WTC11 (cell line): ENCODE data around the gene ETF1. TPM values are rescaled to one million over a fixed set of nuclear protein-coding genes. Genes with fewer than 3 reads are reported as not detected.
A peak's percentile ranks its signal among the peaks of the same experiment; 100 is the strongest.

Source experiments
- ATAC-seq: fragments of 200-7000 bp; cut with Tn5 transposase; 2 replicates; pipeline ENCODE4 v1.10.0; 2021; ENCODE audit warnings: mild to moderate bottlenecking, moderate library complexity
- CTCF ChIA-PET: fragments of 300-600 bp; sonication (Branson Sonifier 250); formaldehyde crosslinking; loops from one replicate; lab custom pipeline; 2021; ENCODE audit warnings: antibody characterized with exemption; lab: Charles Lee
- POLR2A ChIA-PET: fragments of 350-600 bp; sonication (Branson Sonifier 250); formaldehyde crosslinking; loops from one replicate; lab custom pipeline; 2021; ENCODE audit warnings: antibody characterized with exemption; lab: Charles Lee
- DNase-seq: peaks from one replicate; pipeline ENCODE4 v3.0.0; 2021; ENCODE audit warnings: low spot score
- H3K27ac Mint-ChIP-seq: 2 replicates; pipeline ENCODE4 v1.8.0; 2021; ENCODE audit warnings: mixed read lengths
- H3K27me3 Mint-ChIP-seq: 2 replicates; pipeline ENCODE4 v1.8.0; 2021; ENCODE audit warnings: low read depth, mild to moderate bottlenecking, moderate library complexity, mixed read lengths
- H3K36me3 Mint-ChIP-seq: 2 replicates; pipeline ENCODE4 v1.8.0; 2021; ENCODE audit warnings: mixed read lengths
- H3K4me1 Mint-ChIP-seq: 2 replicates; pipeline ENCODE4 v1.8.0; 2022; ENCODE audit warnings: mixed read lengths
- H3K4me3 Mint-ChIP-seq: 2 replicates; pipeline ENCODE4 v1.8.0; 2021; ENCODE audit warnings: mild to moderate bottlenecking, moderate library complexity, mixed read lengths
- H3K9me3 Mint-ChIP-seq: 2 replicates; pipeline ENCODE4 v1.8.0; 2021; ENCODE audit warnings: mixed read lengths
- AR ChIP-seq: fragments of 250-450 bp; sonication (Bioruptor Pico); IDR thresholded peaks from 2 replicates; pipeline ENCODE4 v1.9.0; 2021; ENCODE audit warnings: mild to moderate bottlenecking
- EMX1 ChIP-seq: fragments of 250-450 bp; sonication (Bioruptor Pico); IDR thresholded peaks from 2 replicates; pipeline ENCODE4 v1.8.0; 2021; ENCODE audit warnings: mild to moderate bottlenecking
- HMGA2 ChIP-seq: fragments of 250-450 bp; sonication (Bioruptor Pico); IDR thresholded peaks from 2 replicates; pipeline ENCODE4 v1.4.0; 2021; ENCODE audit warnings: mild to moderate bottlenecking, moderate library complexity
- JAZF1 ChIP-seq: fragments of 250-450 bp; sonication (Bioruptor Pico); IDR thresholded peaks from 2 replicates; pipeline ENCODE4 v1.9.0; 2021; ENCODE audit warnings: moderate library complexity, mild to moderate bottlenecking, inconsistent platforms
- MXD4 ChIP-seq: fragments of 250-450 bp; sonication (Bioruptor Pico); IDR thresholded peaks from 2 replicates; pipeline ENCODE4 v1.8.0; 2021; ENCODE audit warnings: mild to moderate bottlenecking, moderate library complexity, borderline replicate concordance
- OVOL2 ChIP-seq: fragments of 250-450 bp; sonication (Bioruptor Pico); IDR thresholded peaks from 2 replicates; pipeline ENCODE4 v1.9.0; 2021; ENCODE audit warnings: mild to moderate bottlenecking, borderline replicate concordance
- PRDM15 ChIP-seq: sonication (generic); formaldehyde crosslinking; IDR thresholded peaks from 2 replicates; pipeline ENCODE4 v1.8.0; 2022; ENCODE audit warnings: missing genetic modification reagents
- TP53 ChIP-seq: sonication (generic); formaldehyde crosslinking; IDR thresholded peaks from 2 replicates; pipeline ENCODE4 v1.8.1; 2023; ENCODE audit warnings: mild to moderate bottlenecking, missing genetic modification reagents
- ZNF232 ChIP-seq: sonication (generic); formaldehyde crosslinking; IDR thresholded peaks from 2 replicates; pipeline ENCODE4 v1.8.0; 2022; ENCODE audit warnings: mild to moderate bottlenecking, missing genetic modification reagents
- ZNF396 ChIP-seq: fragments of 250-450 bp; sonication (Bioruptor Pico); IDR thresholded peaks from 2 replicates; pipeline ENCODE4 v1.8.0; 2021; ENCODE audit warnings: mild to moderate bottlenecking, moderate library complexity, borderline replicate concordance
- ZNF532 ChIP-seq: fragments of 250-450 bp; sonication (Bioruptor Pico); IDR thresholded peaks from 2 replicates; pipeline ENCODE4 v1.9.0; 2021; ENCODE audit warnings: mild to moderate bottlenecking, borderline replicate concordance
- ZSCAN18 ChIP-seq: fragments of 250-450 bp; sonication (Bioruptor Pico); IDR thresholded peaks from 2 replicates; pipeline ENCODE4 v2.1.2; 2022; ENCODE audit warnings: mild to moderate bottlenecking, moderate library complexity
- total RNA-seq: library from RNA; stranded (reverse); gene quantifications from 3 replicates; pipeline ENCODE4 v1.2.3, GENCODE V29; 2021
- TF ChIP-seq, protein P1 (sequence below): sonication (generic); formaldehyde crosslinking; IDR thresholded peaks from 2 replicates; pipeline ENCODE4 v1.8.1; 2022; ENCODE audit warnings: mild to moderate bottlenecking, moderate library complexity, missing genetic modification reagents
- TF ChIP-seq, protein P2 (sequence below): sonication (generic); formaldehyde crosslinking; IDR thresholded peaks from 2 replicates; pipeline ENCODE4 v1.8.0; 2022; ENCODE audit warnings: mild to moderate bottlenecking, missing genetic modification reagents
- TF ChIP-seq, protein P3 (sequence below): sonication (generic); formaldehyde crosslinking; conservative IDR thresholded peaks from 2 replicates; pipeline ENCODE4 v1.8.1; 2023; ENCODE audit warnings: mild to moderate bottlenecking, low read depth, missing genetic modification reagents, moderate library complexity

ETF1 gene
- total RNA-seq, 1 experiment from 2014 or later, result 137 TPM

GRCh38 chr5:138544181-138545134 is 1.4 kb upstream of the ETF1 start:
- Mint-ChIP-seq H3K9me3 (peaks cover 2% of the 10 kb centered on the region; the same call in 1 of the 2 replicates), H3K27ac (peak overlapping the region; percentile 99), H3K4me1 (peaks cover 38% of the 10 kb centered on the region), H3K27me3 (no peaks in the 10 kb centered on the region), H3K4me3 (peak overlapping the region; percentile 100), H3K36me3 (peaks cover 16% of the 10 kb centered on the region)
- ChIA-PET CTCF (interaction anchor here (1.3 to 1.6 kb wide), 3 partner anchors 8 to 191 kb away, joined by 3 to 10 read pairs (median 7); no protein-coding TSS in a partner anchor), POLR2A (interaction anchor here (0.6 to 2.2 kb wide), 9 partner anchors 8 to 834 kb away, joined by 3 to 28 read pairs (median 3); partner anchors contain the start of genes EGR1, HSPA9 and MATR3)
- TF ChIP-seq JAZF1 (CRISPR knock-in tag) (no peak), MXD4 (CRISPR knock-in tag) (no peak), ZNF232 (CRISPR knock-in tag) (no peak), ZNF396 (no peak), ZNF532 (no peak), HMGA2 (CRISPR knock-in tag) (no peak), EMX1 (CRISPR knock-in tag) (no peak), PRDM15 (CRISPR knock-in tag) (no peak), TP53 (CRISPR knock-in tag) (no peak), AR (CRISPR knock-in tag) (no peak), ZSCAN18 (CRISPR knock-in tag) (no peak), OVOL2 (no peak)
- TF ChIP-seq, protein P1, sequence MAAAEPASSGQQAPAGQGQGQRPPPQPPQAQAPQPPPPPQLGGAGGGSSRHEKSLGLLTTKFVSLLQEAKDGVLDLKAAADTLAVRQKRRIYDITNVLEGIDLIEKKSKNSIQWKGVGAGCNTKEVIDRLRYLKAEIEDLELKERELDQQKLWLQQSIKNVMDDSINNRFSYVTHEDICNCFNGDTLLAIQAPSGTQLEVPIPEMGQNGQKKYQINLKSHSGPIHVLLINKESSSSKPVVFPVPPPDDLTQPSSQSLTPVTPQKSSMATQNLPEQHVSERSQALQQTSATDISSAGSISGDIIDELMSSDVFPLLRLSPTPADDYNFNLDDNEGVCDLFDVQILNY (CRISPR knock-in tag), result no peak
- TF ChIP-seq, protein P2, sequence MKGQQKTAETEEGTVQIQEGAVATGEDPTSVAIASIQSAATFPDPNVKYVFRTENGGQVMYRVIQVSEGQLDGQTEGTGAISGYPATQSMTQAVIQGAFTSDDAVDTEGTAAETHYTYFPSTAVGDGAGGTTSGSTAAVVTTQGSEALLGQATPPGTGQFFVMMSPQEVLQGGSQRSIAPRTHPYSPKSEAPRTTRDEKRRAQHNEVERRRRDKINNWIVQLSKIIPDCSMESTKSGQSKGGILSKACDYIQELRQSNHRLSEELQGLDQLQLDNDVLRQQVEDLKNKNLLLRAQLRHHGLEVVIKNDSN (CRISPR knock-in tag), result no peak
- TF ChIP-seq, protein P3, sequence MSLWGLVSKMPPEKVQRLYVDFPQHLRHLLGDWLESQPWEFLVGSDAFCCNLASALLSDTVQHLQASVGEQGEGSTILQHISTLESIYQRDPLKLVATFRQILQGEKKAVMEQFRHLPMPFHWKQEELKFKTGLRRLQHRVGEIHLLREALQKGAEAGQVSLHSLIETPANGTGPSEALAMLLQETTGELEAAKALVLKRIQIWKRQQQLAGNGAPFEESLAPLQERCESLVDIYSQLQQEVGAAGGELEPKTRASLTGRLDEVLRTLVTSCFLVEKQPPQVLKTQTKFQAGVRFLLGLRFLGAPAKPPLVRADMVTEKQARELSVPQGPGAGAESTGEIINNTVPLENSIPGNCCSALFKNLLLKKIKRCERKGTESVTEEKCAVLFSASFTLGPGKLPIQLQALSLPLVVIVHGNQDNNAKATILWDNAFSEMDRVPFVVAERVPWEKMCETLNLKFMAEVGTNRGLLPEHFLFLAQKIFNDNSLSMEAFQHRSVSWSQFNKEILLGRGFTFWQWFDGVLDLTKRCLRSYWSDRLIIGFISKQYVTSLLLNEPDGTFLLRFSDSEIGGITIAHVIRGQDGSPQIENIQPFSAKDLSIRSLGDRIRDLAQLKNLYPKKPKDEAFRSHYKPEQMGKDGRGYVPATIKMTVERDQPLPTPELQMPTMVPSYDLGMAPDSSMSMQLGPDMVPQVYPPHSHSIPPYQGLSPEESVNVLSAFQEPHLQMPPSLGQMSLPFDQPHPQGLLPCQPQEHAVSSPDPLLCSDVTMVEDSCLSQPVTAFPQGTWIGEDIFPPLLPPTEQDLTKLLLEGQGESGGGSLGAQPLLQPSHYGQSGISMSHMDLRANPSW, result no peak
- DNase-seq (no peak), ATAC-seq (no peak)
